GM23248 (cell line): ENCODE measurements around the gene GCK. TPM values are rescaled to one million over a fixed set of nuclear protein-coding genes. Genes with fewer than 3 reads are reported as not detected.
A peak's percentile ranks its signal among the peaks of the same experiment; 100 is the strongest.

Source experiments
- DNase-seq: peaks from one replicate; pipeline ENCODE4 v3.0.0-alpha.2; 2015
- H2AFZ ChIP-seq: fragments of 200-600 bp; sonication (generic); 2 replicates; pipeline ENCODE4 v1.6.1; 2016; ENCODE audit warnings: antibody characterized with exemption
- H3F3A ChIP-seq: fragments of 200-600 bp; sonication (generic); 2 replicates; pipeline ENCODE4 v1.6.1; 2016; ENCODE audit warnings: mild to moderate bottlenecking, antibody characterized with exemption, mixed run types; ENCODE audit not compliant: insufficient read depth
- H3K27ac ChIP-seq: fragments of 200-600 bp; sonication (generic); 2 replicates; pipeline ENCODE4 v1.5.1; 2016; ENCODE audit warnings: mild to moderate bottlenecking
- H3K27me3 ChIP-seq: fragments of 200-600 bp; sonication (generic); replicated peaks from 2 replicates; pipeline ENCODE4 v1.6.1; 2016; ENCODE audit warnings: mild to moderate bottlenecking; ENCODE audit not compliant: insufficient read depth
- H3K36me3 ChIP-seq: fragments of 200-600 bp; sonication (generic); 2 replicates; pipeline ENCODE4 v1.6.1; 2016; ENCODE audit warnings: low read depth, mild to moderate bottlenecking
- H3K4me1 ChIP-seq: fragments of 200-600 bp; sonication (generic); 2 replicates; pipeline ENCODE4 v1.6.1; 2016; ENCODE audit warnings: mild to moderate bottlenecking; ENCODE audit not compliant: insufficient read depth
- H3K4me2 ChIP-seq: fragments of 200-600 bp; sonication (generic); one replicate; pipeline ENCODE4 v1.6.1; 2016; ENCODE audit warnings: mild to moderate bottlenecking; ENCODE audit not compliant: unreplicated experiment
- H3K4me3 ChIP-seq: fragments of 200-600 bp; sonication (generic); 2 replicates; pipeline ENCODE4 v1.5.1; 2016; ENCODE audit warnings: mild to moderate bottlenecking
- H3K79me2 ChIP-seq: fragments of 200-600 bp; sonication (generic); 2 replicates; pipeline ENCODE4 v1.6.1; 2016; ENCODE audit warnings: mild to moderate bottlenecking; ENCODE audit not compliant: insufficient read depth
- H3K9ac ChIP-seq: fragments of 200-600 bp; sonication (generic); 2 replicates; pipeline ENCODE4 v1.6.1; 2016; ENCODE audit warnings: mild to moderate bottlenecking
- H3K9me2 ChIP-seq: fragments of 200-600 bp; sonication (generic); 2 replicates; pipeline ENCODE4 v1.6.1; 2016; ENCODE audit warnings: mixed run types, mild to moderate bottlenecking, moderate library complexity; ENCODE audit not compliant: insufficient read depth
- H3K9me3 ChIP-seq: fragments of 200-600 bp; sonication (generic); one replicate; pipeline ENCODE4 v1.6.1; 2017; ENCODE audit warnings: low read depth
- H4K20me1 ChIP-seq: fragments of 200-600 bp; sonication (generic); 2 replicates; pipeline ENCODE4 v1.6.0; 2016; ENCODE audit not compliant: insufficient read depth
- EZH2 ChIP-seq: fragments of 200-600 bp; sonication (generic); IDR thresholded peaks from 2 replicates; pipeline ENCODE4 v1.6.1; 2018; ENCODE audit warnings: antibody characterized with exemption, mild to moderate bottlenecking; ENCODE audit not compliant: insufficient read depth, poor library complexity, severe bottlenecking
- EZH2phosphoT487 ChIP-seq: fragments of 200-600 bp; sonication (generic); IDR thresholded peaks from 2 replicates; pipeline ENCODE4 v1.6.1; 2018; ENCODE audit warnings: antibody characterized with exemption, moderate library complexity, mild to moderate bottlenecking, low read depth; ENCODE audit not compliant: insufficient read depth
- WGBS, 2 experiments: methylation state at CpG; one replicate each; pipeline ENCODE4 v1.1.6; 2015 to 2017; ENCODE audit warnings: low lambda C conversion rate in 2 of 2, low coverage in 1 of 2; ENCODE audit errors: missing lambda C conversion rate in 2 of 2; 5-methylcytosine and 5-hydroxymethylcytosine counted together
- in situ Hi-C: fragments of 300-500 bp; cut with MboI; formaldehyde crosslinking; loops from 2 replicates; pipeline ENCODE4 v1.15.0; 2020
- polyA plus RNA-seq: library from polyadenylated mRNA; unstranded; fragments of >200 nt; fragmentation: Nextera tagmentation; extraction: Ambion mirVana; gene quantifications from 2 replicates; pipeline ENCODE4 v1.2.1, GENCODE V29; 2016
- total RNA-seq: library from RNA; depleted of rRNA; stranded (reverse); fragments of >200 nt; shearing (Covaris generic); gene quantifications from 2 replicates; pipeline ENCODE4 v1.2.3, GENCODE V29; 2014

The GCK gene
- total and polyA plus RNA-seq, 2 experiments from 2014 or later, result 0.11 to 0.23 TPM

DNA sequence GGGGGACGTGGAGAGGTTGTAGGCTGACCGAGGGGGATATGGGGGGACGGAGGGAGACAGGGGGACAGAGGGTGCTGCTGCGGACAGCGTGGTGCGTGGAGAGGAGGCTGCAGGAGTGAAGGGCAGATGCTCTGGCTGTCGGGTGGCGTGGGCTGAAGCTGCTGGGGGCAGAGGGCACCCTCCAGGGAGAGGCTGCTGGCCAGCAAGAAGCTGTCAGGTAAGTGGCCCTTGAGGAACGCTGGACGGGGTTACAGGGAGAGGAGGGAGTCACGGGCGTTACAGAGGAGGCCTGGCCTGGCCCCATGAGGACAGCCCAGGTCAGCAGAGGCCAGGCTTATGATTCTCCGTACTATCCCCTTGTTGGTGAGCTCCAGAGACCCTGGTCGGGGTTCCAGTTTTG is 38.7 kb upstream of the GCK start:
- H3K27me3 ChIP-seq, result no peaks in the 10 kb centered on the region; the same call in 1 of the 2 replicates

DNA sequence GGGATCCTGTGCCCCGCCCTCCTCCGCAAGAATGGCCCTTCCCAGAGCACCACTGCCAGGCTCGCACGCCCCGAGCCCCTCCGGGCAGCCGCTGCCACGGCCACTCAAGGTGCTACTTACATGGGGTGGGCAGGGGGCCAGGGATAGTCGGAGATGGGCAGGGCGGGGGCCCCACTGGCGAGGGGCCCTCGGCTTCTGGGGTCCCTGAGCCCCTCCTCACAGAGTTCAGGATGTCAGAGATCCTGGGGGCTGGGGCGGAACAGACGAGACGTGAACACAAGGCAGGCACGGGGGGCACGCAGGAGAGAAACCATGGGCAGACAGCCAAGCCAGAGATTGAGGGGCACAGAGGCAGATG is 37.1 kb upstream of the GCK start:
- H3K79me2 ChIP-seq, result no peaks in the 10 kb centered on the region
- no peaks in the 10 kb centered on the region for H3K9me2 ChIP-seq
- H3K9me3 ChIP-seq, result no peaks in the 10 kb centered on the region
- no peaks in the 10 kb centered on the region for H3F3A ChIP-seq
- no peak overlapping the region for H3K9ac ChIP-seq
- in situ Hi-C loops, result no loop called here
- no peak overlapping the region for H2AFZ ChIP-seq
- H3K27me3 ChIP-seq, result peaks cover 8% of the 10 kb centered on the region; the same call in 1 of the 2 replicates
- DNase-seq, result no peak
- no peak overlapping the region for H3K4me2 ChIP-seq
- 22 to 44% methylated on average over 11 to 17 of the region's 17 CpGs for WGBS, 2 experiments
- H3K4me3 ChIP-seq, result no peak overlapping the region
- H3K27ac ChIP-seq, result no peak overlapping the region
- no peaks in the 10 kb centered on the region for H3K4me1 ChIP-seq
- no peaks in the 10 kb centered on the region for H3K36me3 ChIP-seq
- no peaks in the 10 kb centered on the region for H4K20me1 ChIP-seq
- TF ChIP-seq EZH2phosphoT487, result no peak
- no peak for TF ChIP-seq EZH2

More for the DNA sequence above, 38.7 kb upstream of the GCK start:
- Histone ChIP-seq H3K9me2 (no peaks in the 10 kb centered on the region), H2AFZ (no peak overlapping the region), H3K9ac (no peak overlapping the region), H3K9me3 (no peaks in the 10 kb centered on the region), H3F3A (no peaks in the 10 kb centered on the region), H3K79me2 (no peaks in the 10 kb centered on the region), H3K4me2 (no peak overlapping the region), H4K20me1 (no peaks in the 10 kb centered on the region), H3K4me1 (no peaks in the 10 kb centered on the region), H3K4me3 (no peak overlapping the region), H3K36me3 (no peaks in the 10 kb centered on the region), H3K27ac (no peak overlapping the region)
- DNase-seq, result no peak
- in situ Hi-C loops, result no loop called here
- WGBS, 2 experiments, result 63 to 71% methylated on average over 4 to 14 of the region's 14 CpGs
- TF ChIP-seq EZH2 (no peak), EZH2phosphoT487 (no peak)

DNA sequence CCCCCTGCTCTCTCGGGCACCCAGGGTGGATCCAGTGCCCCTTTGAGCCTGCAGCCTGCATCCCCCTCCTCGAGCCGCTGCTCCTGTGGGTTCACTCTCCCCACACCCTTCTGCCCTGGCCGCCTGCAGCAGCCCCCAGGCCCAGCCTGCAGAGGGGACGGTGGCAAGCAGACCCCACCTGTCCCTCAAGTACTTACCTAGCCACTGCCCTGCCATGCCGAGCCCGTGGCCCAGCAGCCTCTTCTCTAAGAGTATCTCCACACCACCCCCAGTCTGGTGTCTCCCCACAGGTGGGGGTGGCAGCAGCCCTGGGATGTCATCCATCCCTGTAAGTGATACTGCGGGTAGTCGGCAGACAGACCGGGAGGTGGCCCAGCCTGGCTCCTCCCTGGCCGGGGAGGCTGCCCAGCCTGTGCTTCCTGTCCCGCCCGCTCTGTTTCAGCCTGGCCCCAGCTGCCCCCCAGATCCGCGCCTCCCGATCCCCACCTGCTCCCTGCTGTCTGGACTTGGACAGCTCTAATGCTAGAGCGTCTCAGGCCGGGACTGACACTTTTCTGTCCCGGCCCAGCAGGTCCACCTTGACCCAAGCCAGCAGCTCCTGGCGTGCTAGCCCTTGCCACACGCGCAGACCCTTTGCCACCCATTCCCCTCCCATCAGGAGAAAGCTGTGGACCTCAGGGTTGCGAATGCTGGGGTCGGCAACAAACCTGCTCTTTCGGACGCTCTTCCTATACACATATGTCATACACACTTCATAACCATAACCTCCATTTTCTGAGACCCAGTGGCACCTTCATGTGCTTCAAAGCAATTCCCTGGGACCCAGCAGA is 36.5 kb upstream of the GCK start:
- in situ Hi-C loops, result no loop called here
- Histone ChIP-seq H4K20me1 (no peaks in the 10 kb centered on the region), H3K36me3 (no peaks in the 10 kb centered on the region), H3K9ac (no peak overlapping the region), H3K9me2 (no peaks in the 10 kb centered on the region), H3K4me1 (no peaks in the 10 kb centered on the region), H2AFZ (no peak overlapping the region), H3K27ac (no peak overlapping the region), H3K27me3 (peaks cover 8% of the 10 kb centered on the region; the same call in 1 of the 2 replicates), H3F3A (no peaks in the 10 kb centered on the region), H3K4me3 (no peak overlapping the region), H3K9me3 (no peaks in the 10 kb centered on the region), H3K4me2 (no peak overlapping the region), H3K79me2 (no peaks in the 10 kb centered on the region)
- TF ChIP-seq EZH2, result no peak
- no peak for TF ChIP-seq EZH2phosphoT487
- peak; percentile 34 for DNase-seq
- WGBS, 2 experiments, result 42 to 46% methylated on average over 22 to 26 of the region's 26 CpGs

- WGBS, 2 experiments, result 36 to 54% methylated on average over 6 to 10 of the region's 10 CpGs
- H3F3A ChIP-seq, result no peaks in the 10 kb centered on the region
These were observed 35.8 kb upstream of the GCK start for GRCh38 chr7:44224974-44225565.

More at GRCh38 chr7:44224974-44225565, 35.8 kb upstream of the GCK start:
- Histone ChIP-seq H3K4me3 (no peak overlapping the region), H3K4me2 (no peak overlapping the region), H3K36me3 (no peaks in the 10 kb centered on the region), H3K4me1 (no peaks in the 10 kb centered on the region), H3K9me2 (no peaks in the 10 kb centered on the region), H3K27ac (no peak overlapping the region), H3K9ac (no peak overlapping the region), H3K27me3 (peaks cover 8% of the 10 kb centered on the region; the same call in 1 of the 2 replicates), H4K20me1 (no peaks in the 10 kb centered on the region), H2AFZ (no peak overlapping the region), H3K9me3 (no peaks in the 10 kb centered on the region), H3K79me2 (no peaks in the 10 kb centered on the region)
- in situ Hi-C loops, result no loop called here
- DNase-seq, result no peak
- TF ChIP-seq EZH2phosphoT487, result no peak
- no peak for TF ChIP-seq EZH2
